ENCODE results near the gene NUDC.

Gene NUDC

GRCh38 chr1:26960625-26960966 lies 39.1 kb downstream of the NUDC start:
- TF ChIP-seq ZFP30 (CRISPR knock-in tag; IDR thresholded peaks at IDR 0.05) = no peak
- no peak for ATAC-seq

- peak; percentile 58 for ATAC-seq
- no peak for TF ChIP-seq ZFP3 (CRISPR knock-in tag; IDR thresholded peaks at IDR 0.05)
- TF ChIP-seq PATZ1 (CRISPR knock-in tag; IDR thresholded peaks at IDR 0.05; ENCODE audit: borderline replicate concordance) = no peak
- TF ChIP-seq BACH2 (CRISPR knock-in tag; IDR thresholded peaks at IDR 0.05; ENCODE audit: borderline replicate concordance) = no peak
- no peak for TF ChIP-seq ZNF565 (CRISPR knock-in tag; conservative IDR thresholded peaks at IDR 0.05; ENCODE audit: low read depth)
- no peak for TF ChIP-seq ZC3H10 (CRISPR knock-in tag; IDR thresholded peaks at IDR 0.05)
- TF ChIP-seq ARNTL (CRISPR knock-in tag; IDR thresholded peaks at IDR 0.05; ENCODE audit: borderline replicate concordance, low read depth) = no peak
Measured at GRCh38 chr1:26961826-26962225, 40.3 kb downstream of the NUDC start.

- TF ChIP-seq PPARA (CRISPR knock-in tag; IDR thresholded peaks at IDR 0.05; ENCODE audit: borderline replicate concordance) (no peak), ZNF8 (CRISPR knock-in tag; IDR thresholded peaks at IDR 0.05) (no peak), ZFP30 (CRISPR knock-in tag; IDR thresholded peaks at IDR 0.05) (no peak), BACH2 (CRISPR knock-in tag; IDR thresholded peaks at IDR 0.05; ENCODE audit: borderline replicate concordance) (no peak), TCF4 (CRISPR knock-in tag; IDR thresholded peaks at IDR 0.05; ENCODE audit: borderline replicate concordance) (no peak), ZFP3 (CRISPR knock-in tag; IDR thresholded peaks at IDR 0.05) (no peak), TOX (CRISPR knock-in tag; IDR thresholded peaks at IDR 0.05; ENCODE audit: borderline replicate concordance) (no peak), ARNTL (CRISPR knock-in tag; IDR thresholded peaks at IDR 0.05; ENCODE audit: borderline replicate concordance, low read depth) (no peak), SNAI2 (CRISPR knock-in tag; IDR thresholded peaks at IDR 0.05) (no peak), CREB5 (CRISPR knock-in tag; IDR thresholded peaks at IDR 0.05; ENCODE audit: low read depth) (no peak), OSR1 (CRISPR knock-in tag; IDR thresholded peaks at IDR 0.05) (no peak), ZNF70 (CRISPR knock-in tag; IDR thresholded peaks at IDR 0.05) (no peak), PATZ1 (CRISPR knock-in tag; IDR thresholded peaks at IDR 0.05; ENCODE audit: borderline replicate concordance) (no peak)
- no peak for ATAC-seq
Measured at GRCh38 chr1:26965213-26965612, 43.7 kb downstream of the NUDC start.

- ATAC-seq = no peak
- TF ChIP-seq ZFP3 (CRISPR knock-in tag; IDR thresholded peaks at IDR 0.05) (no peak), ZNF565 (CRISPR knock-in tag; conservative IDR thresholded peaks at IDR 0.05; ENCODE audit: low read depth) (no peak), TCF4 (CRISPR knock-in tag; IDR thresholded peaks at IDR 0.05; ENCODE audit: borderline replicate concordance) (no peak), POU6F1 (CRISPR knock-in tag; IDR thresholded peaks at IDR 0.05; ENCODE audit: borderline replicate concordance, low read depth) (no peak)
Measured at GRCh38 chr1:26965628-26966027, 44.1 kb downstream of the NUDC start.

GRCh38 chr1:26970810-26971209 lies 49.3 kb downstream of the NUDC start:
- TF ChIP-seq ZC3H10 (CRISPR knock-in tag; IDR thresholded peaks at IDR 0.05) (no peak), TOX (CRISPR knock-in tag; IDR thresholded peaks at IDR 0.05; ENCODE audit: borderline replicate concordance) (no peak), CREB5 (CRISPR knock-in tag; IDR thresholded peaks at IDR 0.05; ENCODE audit: low read depth) (no peak), ARNTL (CRISPR knock-in tag; IDR thresholded peaks at IDR 0.05; ENCODE audit: borderline replicate concordance, low read depth) (no peak), ESRRG (CRISPR knock-in tag; IDR thresholded peaks at IDR 0.05) (no peak), ZNF8 (CRISPR knock-in tag; IDR thresholded peaks at IDR 0.05) (no peak), PATZ1 (CRISPR knock-in tag; IDR thresholded peaks at IDR 0.05; ENCODE audit: borderline replicate concordance) (no peak)

More at GRCh38 chr1:26970810-26971209, 49.3 kb downstream of the NUDC start:
- ATAC-seq = no peak

Data from SK-N-SH treated with all-trans-retinoic acid at 6 μM for 48 hours (cell line).